SK-N-SH (cell line): ENCODE measurements around the gene ZC3H10. TPM values are rescaled to one million over a fixed set of nuclear protein-coding genes. Genes with fewer than 3 reads are reported as not detected.

Experiments used
- CTCF ChIA-PET: fragments of 300-600, 350-600 bp; formaldehyde crosslinking; extraction: SDS; loops from one replicate; lab custom pipeline; 2021; lab: Yijun Ruan, JAX
- POLR2A ChIA-PET: fragments of 350-600 bp; sonication (Branson Sonifier 250); formaldehyde crosslinking; extraction: SDS; loops from one replicate; lab custom pipeline; 2020; ENCODE audit warnings: antibody characterized with exemption, inconsistent platforms; lab: Yijun Ruan, JAX
- DNase-seq: peaks from one replicate; pipeline ENCODE4 v3.0.0; 2012
- H2AFZ ChIP-seq: fragments of 200-600 bp; sonication (generic); 2 replicates; pipeline ENCODE4 v1.8.1; 2016; ENCODE audit warnings: antibody characterized with exemption, mild to moderate bottlenecking, low read depth
- H3F3A ChIP-seq: fragments of 200-600 bp; sonication (generic); replicated peaks from 2 replicates; pipeline ENCODE3; 2016; ENCODE audit warnings: antibody characterized with exemption, mild to moderate bottlenecking; ENCODE audit not compliant: insufficient read depth
- H3K27ac ChIP-seq, 2 experiments: fragments of 200-500 bp in 1 of 2; fragments of 200-600 bp in 1 of 2; sonication (Bioruptor generic) in 1 of 2; sonication (generic), shearing (Covaris generic) in 1 of 2; 2 replicates each; pipeline versions ENCODE4 v1.5.1 to v1.6.1; 2014 to 2016; ENCODE audit warnings: low read depth in 2 of 2, inconsistent platforms in 1 of 2, low read length in 1 of 2, mild to moderate bottlenecking in 1 of 2, mixed read lengths in 1 of 2
- H3K27me3 ChIP-seq: fragments of 200-600 bp; sonication (generic), shearing (Covaris generic); 2 replicates; pipeline ENCODE4 v1.6.1; 2016; ENCODE audit warnings: mixed run types; ENCODE audit not compliant: insufficient read depth
- H3K36me3 ChIP-seq, 2 experiments: fragments of 200-500 bp in 1 of 2; fragments of 200-600 bp in 1 of 2; sonication (Bioruptor generic) in 1 of 2; sonication (generic) in 1 of 2; replicated peaks in 1 of 2; 2 replicates each; pipeline versions ENCODE3 to v1.5.1; 2014 to 2016; ENCODE audit warnings: low read length in 1 of 2, mild to moderate bottlenecking in 1 of 2; ENCODE audit not compliant: insufficient read depth in 2 of 2, control insufficient read depth in 1 of 2
- H3K4me1 ChIP-seq, 2 experiments: fragments of 200-500 bp in 1 of 2; fragments of 200-600 bp in 1 of 2; sonication (Bioruptor generic) in 1 of 2; sonication (generic), shearing (Covaris generic) in 1 of 2; 2 replicates each; pipeline versions ENCODE4 v1.5.1 to v1.6.1; 2014 to 2016; ENCODE audit warnings: low read depth in 1 of 2, low read length in 1 of 2, mixed run types in 1 of 2; ENCODE audit not compliant: insufficient read depth in 2 of 2, control insufficient read depth in 1 of 2
- H3K4me2 ChIP-seq: fragments of 200-600 bp; sonication (generic), shearing (Covaris generic); 2 replicates; pipeline ENCODE4 v1.6.1; 2017; ENCODE audit warnings: mixed run types
- H3K4me3 ChIP-seq, 2 experiments: fragments of 200-500 bp in 1 of 2; fragments of 200-600 bp in 1 of 2; sonication (Bioruptor generic) in 1 of 2; sonication (generic), shearing (Covaris generic) in 1 of 2; 2 replicates each; pipeline versions ENCODE4 v1.5.1 to v1.8.1; 2014 to 2016; ENCODE audit warnings: low read depth in 2 of 2, inconsistent platforms in 1 of 2, low read length in 1 of 2, mild to moderate bottlenecking in 1 of 2, mixed read lengths in 1 of 2, moderate library complexity in 1 of 2
- H3K79me2 ChIP-seq: fragments of 200-600 bp; sonication (generic); 2 replicates; pipeline ENCODE4 v1.8.1; 2017; ENCODE audit warnings: mild to moderate bottlenecking; ENCODE audit not compliant: insufficient read depth
- H3K9ac ChIP-seq: fragments of 200-600 bp; sonication (generic); 2 replicates; pipeline ENCODE4 v1.6.1; 2017; ENCODE audit warnings: mixed run types
- H3K9me2 ChIP-seq: fragments of 200-600 bp; sonication (generic); 2 replicates; pipeline ENCODE4 v1.6.1; 2017; ENCODE audit warnings: mixed run types
- H3K9me3 ChIP-seq: fragments of 200-600 bp; sonication (generic); 2 replicates; pipeline ENCODE4 v1.6.1; 2017; ENCODE audit warnings: mixed run types, mild to moderate bottlenecking, moderate library complexity
- H4K20me1 ChIP-seq: fragments of 200-600 bp; sonication (generic); 2 replicates; pipeline ENCODE4 v1.6.1; 2017; ENCODE audit warnings: mild to moderate bottlenecking, mixed run types; ENCODE audit not compliant: insufficient read depth
- CHD2 ChIP-seq: fragments of 150-350 bp; IDR thresholded peaks from 2 replicates; pipeline ENCODE4 v1.6.1; 2018; ENCODE audit warnings: low read length; ENCODE audit not compliant: partially characterized antibody
- ELF1 ChIP-seq: IDR thresholded peaks from 2 replicates; pipeline ENCODE4 v1.4.0; 2012
- EP300 ChIP-seq, 2 experiments: IDR thresholded peaks; 2 replicates each; pipeline versions ENCODE4 v1.4.0 to v1.6.1; 2012; ENCODE audit warnings: borderline replicate concordance in 1 of 2, low read depth in 1 of 2, low read length in 1 of 2
- EZH2phosphoT487 ChIP-seq: fragments of 200-600 bp; sonication (generic); IDR thresholded peaks from 2 replicates; pipeline ENCODE4 v1.6.1; 2017; ENCODE audit warnings: low read depth, mixed run types, mild to moderate bottlenecking, antibody characterized with exemption, moderate library complexity, borderline replicate concordance
- FOXM1 ChIP-seq: IDR thresholded peaks from 2 replicates; pipeline ENCODE4 v1.4.0; 2012; ENCODE audit warnings: low read depth, mild to moderate bottlenecking
- JUND ChIP-seq: IDR thresholded peaks from 2 replicates; pipeline ENCODE4 v1.4.0; 2012
- MEF2A ChIP-seq: IDR thresholded peaks from 2 replicates; pipeline ENCODE4 v1.4.0; 2012; ENCODE audit warnings: low read depth, borderline replicate concordance
- MXI1 ChIP-seq: IDR thresholded peaks from 2 replicates; pipeline ENCODE4 v1.6.1; 2012; ENCODE audit warnings: mild to moderate bottlenecking, low read depth, low read length, improper control_type of control experiment
- POLR2AphosphoS5 ChIP-seq: IDR thresholded peaks from 2 replicates; pipeline ENCODE4 v1.6.1; 2012; ENCODE audit warnings: low read depth, low read length
- RAD21 ChIP-seq: IDR thresholded peaks from 2 replicates; pipeline ENCODE4 v1.6.1; 2012; ENCODE audit warnings: mild to moderate bottlenecking, low read length
- RCOR1 ChIP-seq: fragments of 150-350 bp; IDR thresholded peaks from 2 replicates; pipeline ENCODE4 v1.6.1; 2017; ENCODE audit warnings: antibody characterized with exemption, low read length
- SIN3A ChIP-seq: IDR thresholded peaks from 2 replicates; pipeline ENCODE4 v1.6.1; 2012; ENCODE audit warnings: low read depth, mild to moderate bottlenecking, low read length, moderate library complexity, borderline replicate concordance
- SMC3 ChIP-seq: IDR thresholded peaks from 2 replicates; pipeline ENCODE4 v1.6.1; 2012; ENCODE audit warnings: low read depth, low read length, improper control_type of control experiment
- WGBS: methylation state at CpG from one replicate; pipeline ENCODE4 v1.1.6; 2017; ENCODE audit warnings: low lambda C conversion rate; 5-methylcytosine and 5-hydroxymethylcytosine counted together
- polyA plus RNA-seq, 3 experiments: library from polyadenylated mRNA; depleted of rRNA; stranded (reverse); fragments of >200 nt; gene quantifications; 2 replicates each; pipeline ENCODE4 v1.2.3, GENCODE V29; 2012
- TF ChIP-seq, protein P1 (sequence below): fragments of 150-350 bp; IDR thresholded peaks from 2 replicates; pipeline ENCODE4 v1.6.1; 2016; ENCODE audit warnings: mild to moderate bottlenecking, low read depth, low read length
- TF ChIP-seq, protein P2 (sequence below): IDR thresholded peaks from 2 replicates; pipeline ENCODE4 v1.4.0; 2012; ENCODE audit warnings: low read depth, borderline replicate concordance
- TF ChIP-seq, protein P3 (sequence below): fragments of 150-350 bp; IDR thresholded peaks from 2 replicates; pipeline ENCODE4 v1.6.1; 2017; ENCODE audit warnings: antibody characterized with exemption, low read length, low read depth, borderline replicate concordance
- TF ChIP-seq, protein P4 (sequence below): IDR thresholded peaks from 2 replicates; pipeline ENCODE4 v1.6.1; 2012; ENCODE audit warnings: mild to moderate bottlenecking, low read depth, low read length, moderate library complexity
- TF ChIP-seq, protein P5 (sequence below): IDR thresholded peaks from 2 replicates; pipeline ENCODE4; 2012

The ZC3H10 gene
- polyA plus RNA-seq, 1 of the 3 experiments (the other 2 are of a cell fraction), result 2.0 TPM

DNA sequence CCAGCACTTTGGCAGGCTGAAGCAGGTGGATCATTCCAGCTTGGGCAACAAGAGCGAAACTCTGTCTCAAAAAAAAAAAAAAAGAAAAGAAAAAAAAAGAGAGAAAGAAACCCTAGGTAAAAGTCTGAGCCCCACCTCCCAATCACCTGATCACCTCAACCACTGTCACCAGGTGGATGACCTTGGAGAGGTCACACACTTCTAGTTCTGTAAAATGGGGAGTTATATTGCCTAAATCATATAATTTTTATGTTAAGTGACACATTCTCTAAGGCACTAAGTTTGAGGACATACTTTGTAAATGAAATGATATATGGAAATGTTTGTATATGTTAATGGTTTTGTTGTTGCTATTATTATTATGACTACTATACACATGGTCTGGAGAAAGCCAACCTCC is 39.6 kb upstream of the ZC3H10 start:
- H3K9ac ChIP-seq, result no peak overlapping the region
- no peaks in the 10 kb centered on the region for H4K20me1 ChIP-seq
- H3F3A ChIP-seq, result peaks cover 12% of the 10 kb centered on the region
- H3K27me3 ChIP-seq, result no peaks in the 10 kb centered on the region
- no peaks in the 10 kb centered on the region for H3K36me3 ChIP-seq
- WGBS, result 82% methylated on average over 1 of the region's 1 CpG
- H3K79me2 ChIP-seq, result no peaks in the 10 kb centered on the region
- peak overlapping the region; percentile 97; the same call in 1 of the 2 replicates for H3K4me2 ChIP-seq
- no peaks in the 10 kb centered on the region for H3K9me3 ChIP-seq
- no peak for TF ChIP-seq FOXM1
- no peak for TF ChIP-seq MEF2A
- no peak for TF ChIP-seq JUND
- TF ChIP-seq, protein P1, sequence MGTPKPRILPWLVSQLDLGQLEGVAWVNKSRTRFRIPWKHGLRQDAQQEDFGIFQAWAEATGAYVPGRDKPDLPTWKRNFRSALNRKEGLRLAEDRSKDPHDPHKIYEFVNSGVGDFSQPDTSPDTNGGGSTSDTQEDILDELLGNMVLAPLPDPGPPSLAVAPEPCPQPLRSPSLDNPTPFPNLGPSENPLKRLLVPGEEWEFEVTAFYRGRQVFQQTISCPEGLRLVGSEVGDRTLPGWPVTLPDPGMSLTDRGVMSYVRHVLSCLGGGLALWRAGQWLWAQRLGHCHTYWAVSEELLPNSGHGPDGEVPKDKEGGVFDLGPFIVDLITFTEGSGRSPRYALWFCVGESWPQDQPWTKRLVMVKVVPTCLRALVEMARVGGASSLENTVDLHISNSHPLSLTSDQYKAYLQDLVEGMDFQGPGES, result no peak
- TF ChIP-seq, protein P2, sequence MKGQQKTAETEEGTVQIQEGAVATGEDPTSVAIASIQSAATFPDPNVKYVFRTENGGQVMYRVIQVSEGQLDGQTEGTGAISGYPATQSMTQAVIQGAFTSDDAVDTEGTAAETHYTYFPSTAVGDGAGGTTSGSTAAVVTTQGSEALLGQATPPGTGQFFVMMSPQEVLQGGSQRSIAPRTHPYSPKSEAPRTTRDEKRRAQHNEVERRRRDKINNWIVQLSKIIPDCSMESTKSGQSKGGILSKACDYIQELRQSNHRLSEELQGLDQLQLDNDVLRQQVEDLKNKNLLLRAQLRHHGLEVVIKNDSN, result no peak
- no peak for TF ChIP-seq SIN3A
- no peak for TF ChIP-seq POLR2AphosphoS5
- no peak for TF ChIP-seq EP300 (IDR thresholded peaks at IDR 0.05; ENCODE audit: borderline replicate concordance in 1 of 2, low read depth in 1 of 2, low read length in 1 of 2)
- no peak for TF ChIP-seq MXI1
- TF ChIP-seq EZH2phosphoT487, result no peak
- no peak for TF ChIP-seq RAD21
- TF ChIP-seq, protein P3, sequence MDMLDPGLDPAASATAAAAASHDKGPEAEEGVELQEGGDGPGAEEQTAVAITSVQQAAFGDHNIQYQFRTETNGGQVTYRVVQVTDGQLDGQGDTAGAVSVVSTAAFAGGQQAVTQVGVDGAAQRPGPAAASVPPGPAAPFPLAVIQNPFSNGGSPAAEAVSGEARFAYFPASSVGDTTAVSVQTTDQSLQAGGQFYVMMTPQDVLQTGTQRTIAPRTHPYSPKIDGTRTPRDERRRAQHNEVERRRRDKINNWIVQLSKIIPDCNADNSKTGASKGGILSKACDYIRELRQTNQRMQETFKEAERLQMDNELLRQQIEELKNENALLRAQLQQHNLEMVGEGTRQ, result no peak
- no peak for TF ChIP-seq CHD2
- TF ChIP-seq ELF1, result no peak
- TF ChIP-seq SMC3, result no peak
- TF ChIP-seq RCOR1, result no peak
- TF ChIP-seq, protein P4, sequence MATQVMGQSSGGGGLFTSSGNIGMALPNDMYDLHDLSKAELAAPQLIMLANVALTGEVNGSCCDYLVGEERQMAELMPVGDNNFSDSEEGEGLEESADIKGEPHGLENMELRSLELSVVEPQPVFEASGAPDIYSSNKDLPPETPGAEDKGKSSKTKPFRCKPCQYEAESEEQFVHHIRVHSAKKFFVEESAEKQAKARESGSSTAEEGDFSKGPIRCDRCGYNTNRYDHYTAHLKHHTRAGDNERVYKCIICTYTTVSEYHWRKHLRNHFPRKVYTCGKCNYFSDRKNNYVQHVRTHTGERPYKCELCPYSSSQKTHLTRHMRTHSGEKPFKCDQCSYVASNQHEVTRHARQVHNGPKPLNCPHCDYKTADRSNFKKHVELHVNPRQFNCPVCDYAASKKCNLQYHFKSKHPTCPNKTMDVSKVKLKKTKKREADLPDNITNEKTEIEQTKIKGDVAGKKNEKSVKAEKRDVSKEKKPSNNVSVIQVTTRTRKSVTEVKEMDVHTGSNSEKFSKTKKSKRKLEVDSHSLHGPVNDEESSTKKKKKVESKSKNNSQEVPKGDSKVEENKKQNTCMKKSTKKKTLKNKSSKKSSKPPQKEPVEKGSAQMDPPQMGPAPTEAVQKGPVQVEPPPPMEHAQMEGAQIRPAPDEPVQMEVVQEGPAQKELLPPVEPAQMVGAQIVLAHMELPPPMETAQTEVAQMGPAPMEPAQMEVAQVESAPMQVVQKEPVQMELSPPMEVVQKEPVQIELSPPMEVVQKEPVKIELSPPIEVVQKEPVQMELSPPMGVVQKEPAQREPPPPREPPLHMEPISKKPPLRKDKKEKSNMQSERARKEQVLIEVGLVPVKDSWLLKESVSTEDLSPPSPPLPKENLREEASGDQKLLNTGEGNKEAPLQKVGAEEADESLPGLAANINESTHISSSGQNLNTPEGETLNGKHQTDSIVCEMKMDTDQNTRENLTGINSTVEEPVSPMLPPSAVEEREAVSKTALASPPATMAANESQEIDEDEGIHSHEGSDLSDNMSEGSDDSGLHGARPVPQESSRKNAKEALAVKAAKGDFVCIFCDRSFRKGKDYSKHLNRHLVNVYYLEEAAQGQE, result no peak
- TF ChIP-seq, protein P5, sequence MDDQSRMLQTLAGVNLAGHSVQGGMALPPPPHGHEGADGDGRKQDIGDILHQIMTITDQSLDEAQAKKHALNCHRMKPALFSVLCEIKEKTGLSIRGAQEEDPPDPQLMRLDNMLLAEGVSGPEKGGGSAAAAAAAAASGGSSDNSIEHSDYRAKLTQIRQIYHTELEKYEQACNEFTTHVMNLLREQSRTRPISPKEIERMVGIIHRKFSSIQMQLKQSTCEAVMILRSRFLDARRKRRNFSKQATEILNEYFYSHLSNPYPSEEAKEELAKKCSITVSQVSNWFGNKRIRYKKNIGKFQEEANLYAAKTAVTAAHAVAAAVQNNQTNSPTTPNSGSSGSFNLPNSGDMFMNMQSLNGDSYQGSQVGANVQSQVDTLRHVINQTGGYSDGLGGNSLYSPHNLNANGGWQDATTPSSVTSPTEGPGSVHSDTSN, result no peak
- TF ChIP-seq, all 33 proteins: peak for 0
- Histone ChIP-seq H3K4me1 (peaks cover 0 to 6% of the 10 kb centered on the region in 2 experiments; a peak in 1 of 4 replicates), H3K4me3 (no peak overlapping the region), H3K27ac (peak overlapping the region in 1 of 2 experiments; percentile 36; a peak in 2 of 4 replicates), H3K9me2 (no peaks in the 10 kb centered on the region), H2AFZ (peak overlapping the region; percentile 94; the same call in 1 of the 2 replicates)
- POLR2A ChIA-PET, result interaction anchor here (3.2 kb wide), 1 partner anchor 26 kb away, joined by 15 read pairs; the partner anchor contains the start of gene PA2G4
- DNase-seq, result no peak
- CTCF ChIA-PET, result interaction anchor here (1.0 to 3.4 kb wide), 10 partner anchors 12 to 111 kb away, joined by 4 to 13 read pairs (median 8); partner anchors contain the start of genes ESYT1, SMARCC2 and ZC3H10
